HFFc6 (cell line): Measurements from ENCODE around the gene NOSIP. TPM values are rescaled to one million over a fixed set of nuclear protein-coding genes. Genes with fewer than 3 reads are reported as not detected.

Source experiments
- DNase-seq: peaks from one replicate; pipeline ENCODE4 v3.0.0-alpha.2; 2018
- H3K27ac Mint-ChIP-seq: 2 replicates; pipeline ENCODE4 v1.8.0; 2020; ENCODE audit warnings: mild to moderate bottlenecking, mixed read lengths
- H3K27me3 Mint-ChIP-seq: 2 replicates; pipeline ENCODE4 v1.8.0; 2021; ENCODE audit warnings: mild to moderate bottlenecking, moderate library complexity, mixed read lengths; ENCODE audit not compliant: insufficient read depth
- H3K36me3 Mint-ChIP-seq: 2 replicates; pipeline ENCODE4 v1.8.0; 2021; ENCODE audit warnings: low read depth, mixed read lengths
- H3K4me1 Mint-ChIP-seq: 2 replicates; pipeline ENCODE4 v1.8.0; 2020; ENCODE audit warnings: low read depth, mixed read lengths
- H3K4me3 Mint-ChIP-seq: 2 replicates; pipeline ENCODE4 v1.8.0; 2020; ENCODE audit warnings: mild to moderate bottlenecking, moderate library complexity, mixed read lengths
- H3K9me3 Mint-ChIP-seq: 2 replicates; pipeline ENCODE4 v1.8.0; 2020; ENCODE audit warnings: mild to moderate bottlenecking, mixed read lengths
- total RNA-seq, 6 experiments: library from RNA; stranded (reverse); fragmentation: NEBNext Ultra II Directional; extraction: Animal tissue kit (Norgen Biotek cat#: 25700); gene quantifications; 2 replicates in 1 of 6; 3 replicates in 5 of 6; pipeline ENCODE4 v1.2.3, GENCODE V29; 2021
- TF ChIP-seq, protein P1 (sequence below): fragments of 200-600 bp; sonication (generic); IDR thresholded peaks from 2 replicates; pipeline ENCODE4 v1.5.0; 2021; ENCODE audit warnings: antibody characterized with exemption, mild to moderate bottlenecking

Gene NOSIP
- total RNA-seq, 6 experiments from 2014 or later: 66.0 to 79.7 (median 72.4) TPM

DNA sequence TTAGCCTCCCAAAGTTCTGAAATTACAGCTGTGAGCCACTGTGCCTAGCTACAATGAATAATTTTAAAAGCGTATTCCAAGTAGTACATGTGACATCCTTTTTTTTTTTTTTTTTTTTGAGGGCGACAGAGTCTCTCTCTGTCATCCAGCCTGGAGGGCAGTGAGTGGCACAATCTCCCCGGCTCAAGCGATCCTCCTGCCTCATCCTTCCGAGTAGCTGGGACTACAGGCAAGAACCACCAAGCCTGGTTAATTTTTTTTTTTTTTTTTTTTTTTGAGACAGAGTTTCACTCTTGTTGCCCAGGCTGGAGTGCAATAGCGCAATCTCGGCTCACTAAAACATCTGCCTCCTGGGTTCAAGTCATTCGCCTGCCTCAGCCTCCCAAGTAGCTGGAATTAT, 6.9 kb upstream of the NOSIP start:
- no peak overlapping the region for H3K4me3 Mint-ChIP-seq
- no peaks in the 10 kb centered on the region for H3K9me3 Mint-ChIP-seq
- no peaks in the 10 kb centered on the region for H3K4me1 Mint-ChIP-seq
- DNase-seq: no peak
- TF ChIP-seq, protein P1, sequence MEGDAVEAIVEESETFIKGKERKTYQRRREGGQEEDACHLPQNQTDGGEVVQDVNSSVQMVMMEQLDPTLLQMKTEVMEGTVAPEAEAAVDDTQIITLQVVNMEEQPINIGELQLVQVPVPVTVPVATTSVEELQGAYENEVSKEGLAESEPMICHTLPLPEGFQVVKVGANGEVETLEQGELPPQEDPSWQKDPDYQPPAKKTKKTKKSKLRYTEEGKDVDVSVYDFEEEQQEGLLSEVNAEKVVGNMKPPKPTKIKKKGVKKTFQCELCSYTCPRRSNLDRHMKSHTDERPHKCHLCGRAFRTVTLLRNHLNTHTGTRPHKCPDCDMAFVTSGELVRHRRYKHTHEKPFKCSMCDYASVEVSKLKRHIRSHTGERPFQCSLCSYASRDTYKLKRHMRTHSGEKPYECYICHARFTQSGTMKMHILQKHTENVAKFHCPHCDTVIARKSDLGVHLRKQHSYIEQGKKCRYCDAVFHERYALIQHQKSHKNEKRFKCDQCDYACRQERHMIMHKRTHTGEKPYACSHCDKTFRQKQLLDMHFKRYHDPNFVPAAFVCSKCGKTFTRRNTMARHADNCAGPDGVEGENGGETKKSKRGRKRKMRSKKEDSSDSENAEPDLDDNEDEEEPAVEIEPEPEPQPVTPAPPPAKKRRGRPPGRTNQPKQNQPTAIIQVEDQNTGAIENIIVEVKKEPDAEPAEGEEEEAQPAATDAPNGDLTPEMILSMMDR: no peak
- no peaks in the 10 kb centered on the region for H3K36me3 Mint-ChIP-seq
- H3K27me3 Mint-ChIP-seq: peaks cover 2% of the 10 kb centered on the region; the same call in 1 of the 2 replicates
- no peak overlapping the region for H3K27ac Mint-ChIP-seq

DNA sequence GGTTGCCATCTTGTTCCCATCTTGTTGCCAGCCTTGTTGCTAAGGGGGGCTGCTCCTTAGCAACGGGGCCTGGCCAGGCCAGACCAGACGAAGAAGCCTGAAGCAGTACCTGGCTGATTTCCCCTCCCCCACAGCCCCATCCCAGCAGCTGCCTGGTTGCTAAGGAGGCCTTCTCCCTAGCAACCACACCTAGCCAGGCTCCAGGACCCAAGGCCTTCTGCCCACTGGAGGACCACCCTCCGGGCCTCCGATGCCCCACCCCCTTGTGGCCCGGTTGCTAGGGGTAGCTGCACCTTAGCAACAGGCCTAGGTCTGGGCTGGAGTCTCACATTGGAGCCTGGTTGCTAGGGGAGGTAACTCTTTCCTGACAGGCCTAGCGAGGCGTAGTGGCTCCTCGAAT, 4.7 kb upstream of the NOSIP start:
- no peaks in the 10 kb centered on the region for H3K36me3 Mint-ChIP-seq
- H3K4me1 Mint-ChIP-seq: peaks cover 8% of the 10 kb centered on the region
- no peaks in the 10 kb centered on the region for H3K9me3 Mint-ChIP-seq
- TF ChIP-seq, protein P1: no peak
- H3K4me3 Mint-ChIP-seq: no peak overlapping the region
- DNase-seq: no peak
- H3K27me3 Mint-ChIP-seq: peaks cover 2% of the 10 kb centered on the region; the same call in 1 of the 2 replicates
- no peak overlapping the region for H3K27ac Mint-ChIP-seq

DNA sequence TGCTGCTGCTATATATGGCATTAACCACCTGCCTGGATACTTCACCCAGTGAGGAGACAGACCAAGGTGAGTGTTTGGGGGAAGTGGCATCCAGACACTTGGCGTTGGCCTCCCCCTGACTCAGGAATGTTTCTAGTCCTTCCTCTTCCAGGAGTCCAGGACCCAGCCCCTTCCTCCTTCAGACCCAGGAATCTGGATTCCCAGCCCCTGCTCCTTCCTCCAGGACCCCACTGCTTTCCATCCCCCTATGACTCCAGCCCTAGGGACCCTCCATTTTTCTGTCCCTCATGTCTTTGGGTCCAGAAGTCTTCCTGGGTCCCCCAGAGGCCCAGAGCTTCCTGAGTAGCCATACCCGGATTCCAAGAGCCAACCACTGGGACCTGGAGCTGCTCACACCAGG, 2.9 kb upstream of the NOSIP start:
- TF ChIP-seq, protein P1: no peak
- H3K9me3 Mint-ChIP-seq: no peaks in the 10 kb centered on the region
- no peak overlapping the region for H3K27ac Mint-ChIP-seq
- no peak overlapping the region for H3K4me3 Mint-ChIP-seq
- no peaks in the 10 kb centered on the region for H3K36me3 Mint-ChIP-seq
- no peaks in the 10 kb centered on the region; the same call in 1 of the 2 replicates for H3K27me3 Mint-ChIP-seq
- peaks cover 19% of the 10 kb centered on the region for H3K4me1 Mint-ChIP-seq
- DNase-seq: no peak

DNA sequence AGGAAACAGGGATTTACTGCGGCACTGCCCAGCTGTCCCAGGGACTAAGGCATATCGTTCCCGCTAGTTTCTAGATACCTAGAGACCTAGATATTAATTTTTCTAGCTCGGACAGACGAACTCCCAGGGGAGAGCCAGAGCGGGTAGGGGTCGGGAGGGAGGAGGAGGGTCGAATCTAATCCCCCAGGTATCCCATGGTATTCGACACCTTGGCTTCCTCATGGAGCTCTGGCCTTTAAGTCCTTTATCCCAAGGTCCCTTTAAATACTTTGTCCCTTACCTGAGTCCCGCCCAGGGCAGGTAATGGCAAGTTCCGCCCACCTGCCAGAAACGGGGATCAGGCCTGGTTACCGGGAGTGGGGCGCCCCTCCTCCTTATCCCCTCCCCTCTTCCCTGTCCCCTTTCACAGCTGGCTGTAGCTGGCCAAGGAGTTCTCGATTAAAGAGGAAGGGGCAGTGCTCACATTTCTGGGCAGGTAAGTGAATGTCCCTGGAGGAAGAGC, 702 bp upstream of the NOSIP start, which contains the start of gene PRRG2:
TSS of gene PRRG2 (plus strand) at position 310 of the 502 bp plus-strand sequence. CDS start 1,904 bp downstream, outside the sequence.
- no peaks in the 10 kb centered on the region; the same call in 1 of the 2 replicates for H3K27me3 Mint-ChIP-seq
- TF ChIP-seq, protein P1: no peak
- no peaks in the 10 kb centered on the region for H3K9me3 Mint-ChIP-seq
- no peaks in the 10 kb centered on the region for H3K36me3 Mint-ChIP-seq
- no peak for DNase-seq
- H3K4me1 Mint-ChIP-seq: peaks cover 19% of the 10 kb centered on the region
- peak within 1 kb of the TSS; percentile 99 for H3K4me3 Mint-ChIP-seq
- H3K27ac Mint-ChIP-seq: peak within 1 kb of the TSS; percentile 88

DNA sequence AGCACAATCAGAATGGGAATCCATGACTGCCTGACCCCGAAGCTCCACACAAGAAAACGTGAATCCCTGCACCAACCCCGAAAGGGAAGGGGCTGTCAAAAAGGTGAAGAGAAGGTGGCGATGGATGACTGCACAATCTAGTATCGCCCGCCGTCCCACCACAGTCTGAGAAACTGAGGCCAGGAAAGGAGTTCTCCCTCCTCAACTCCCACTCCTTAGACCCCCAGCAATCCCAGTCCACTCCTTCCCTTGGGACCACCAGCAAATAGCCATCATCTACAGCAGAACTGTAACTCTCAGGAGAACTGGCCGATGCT, 451 bp downstream of the NOSIP start:
- Mint-ChIP-seq H3K4me3 (peak overlapping the region; percentile 99), H3K9me3 (no peaks in the 10 kb centered on the region), H3K27me3 (no peaks in the 10 kb centered on the region; the same call in 1 of the 2 replicates), H3K4me1 (peaks cover 19% of the 10 kb centered on the region), H3K27ac (peak overlapping the region; percentile 88), H3K36me3 (no peaks in the 10 kb centered on the region)
- no peak for DNase-seq
- TF ChIP-seq, protein P1: no peak
